K562 (cell line): ENCODE measurements around the gene NLK. TPM values are rescaled to one million over a fixed set of nuclear protein-coding genes. Genes with fewer than 3 reads are reported as not detected.

Source experiments
- ATAC-seq: fragments of 200-7000 bp; cut with Tn5 transposase; 3 replicates; pipeline ENCODE4 v1.9.1; 2020; ENCODE audit warnings: moderate library complexity
- BruUV-seq: library from RNA; stranded (reverse); fragments of 400-500 nt; replicated peaks from 2 replicates; lab custom pipeline; 2021; lab: Mats Ljungman, UMichigan
- CTCF ChIA-PET: fragments of 300-600 bp; formaldehyde crosslinking; extraction: SDS; loops from one replicate; lab custom pipeline; 2021; ENCODE audit warnings: low intra/inter-chr PET ratio; lab: Yijun Ruan, JAX
- POLR2A ChIA-PET: fragments of 300-600, 350-650 bp; sonication (Branson Sonifier 250); formaldehyde crosslinking; extraction: SDS; loops from one replicate; lab custom pipeline; 2021; ENCODE audit warnings: antibody characterized with exemption, inconsistent platforms; lab: Yijun Ruan, JAX
- DNase-seq, 4 experiments: peaks; one replicate each; pipeline versions ENCODE4 v3.0.0 to v3.0.0-alpha.2; 2011 to 2018; ENCODE audit warnings: low spot score in 3 of 4, mixed read lengths in 3 of 4; ENCODE audit errors: extremely low read depth in 1 of 4
- FAIRE-seq: peaks from 2 replicates; lab custom pipeline; 2011; peaks lifted over from hg19 to GRCh38; lab: Jason Lieb, UNC
- H2AFZ ChIP-seq: 2 replicates; pipeline ENCODE4 v1.6.0; 2011; ENCODE audit warnings: low read depth, low read length, control low read depth, inconsistent platforms
- H3K27ac ChIP-seq: fragments of 200-600 bp; 3 replicates; pipeline ENCODE4 v1.8.0; 2011; ENCODE audit warnings: low read depth, mild to moderate bottlenecking, control low read depth, inconsistent platforms, low read length, moderate library complexity, mixed read lengths; ENCODE audit errors: extremely low read depth
- H3K27me3 ChIP-seq, 2 experiments: fragments of 300-600 bp in 1 of 2; 2 replicates in 1 of 2; 3 replicates in 1 of 2; pipeline versions ENCODE4 v1.6.0 to v1.8.0; 2011; ENCODE audit warnings: inconsistent platforms in 2 of 2, low read length in 2 of 2, mild to moderate bottlenecking in 1 of 2, mixed read lengths in 1 of 2, moderate library complexity in 1 of 2; ENCODE audit not compliant: control insufficient read depth in 2 of 2, insufficient read depth in 2 of 2
- H3K36me3 ChIP-seq: fragments of 300-600 bp; 3 replicates; pipeline ENCODE4 v1.8.0; 2011; ENCODE audit warnings: mild to moderate bottlenecking, low read length, inconsistent platforms; ENCODE audit not compliant: control insufficient read depth, insufficient read depth
- H3K4me1 ChIP-seq, 2 experiments: fragments of 200-600 bp in 1 of 2; replicated peaks in 1 of 2; 2 replicates in 1 of 2; 3 replicates in 1 of 2; pipeline versions ENCODE4 v1.5.1 to v1.8.0; 2011; ENCODE audit warnings: inconsistent platforms in 2 of 2, low read length in 2 of 2, mild to moderate bottlenecking in 1 of 2, mixed read lengths in 1 of 2, moderate library complexity in 1 of 2; ENCODE audit not compliant: control insufficient read depth in 2 of 2, insufficient read depth in 2 of 2
- H3K4me2 ChIP-seq: 2 replicates; pipeline ENCODE4 v1.6.1; 2011; ENCODE audit warnings: low read length, control low read depth, inconsistent platforms, mixed read lengths; ENCODE audit not compliant: insufficient read depth
- H3K4me3 ChIP-seq: fragments of 200-600 bp; sonication (generic), shearing (Covaris generic); 2 replicates; pipeline ENCODE4 v1.5.1; 2016; ENCODE audit warnings: control low read depth, inconsistent platforms
- H3K79me2 ChIP-seq: fragments of 200-600 bp; 3 replicates; pipeline ENCODE4 v1.8.0; 2011; ENCODE audit warnings: low read length, inconsistent platforms; ENCODE audit not compliant: control insufficient read depth, insufficient read depth
- H3K9ac ChIP-seq, 2 experiments: 2 replicates each; pipeline versions ENCODE4 v1.6.0 to v1.6.1; 2011; ENCODE audit warnings: low read depth in 2 of 2, low read length in 2 of 2, control low read depth in 1 of 2, inconsistent platforms in 1 of 2, mild to moderate bottlenecking in 1 of 2, mixed read lengths in 1 of 2; ENCODE audit not compliant: insufficient read depth in 1 of 2
- H3K9me1 ChIP-seq: one replicate; pipeline ENCODE4 v1.6.0; 2011; ENCODE audit warnings: inconsistent platforms, mild to moderate bottlenecking, low read length, moderate library complexity; ENCODE audit not compliant: control insufficient read depth, insufficient read depth
- H3K9me3 ChIP-seq: replicated peaks from 2 replicates; pipeline ENCODE4 v1.5.1; 2011; ENCODE audit warnings: low read depth, low read length, inconsistent platforms; ENCODE audit not compliant: control insufficient read depth, insufficient read depth
- H4K20me1 ChIP-seq: replicated peaks from 2 replicates; pipeline ENCODE4 v1.6.1; 2011; ENCODE audit warnings: low read length, inconsistent platforms, mixed read lengths; ENCODE audit not compliant: control insufficient read depth, insufficient read depth
- C11orf30 ChIP-seq: fragments of 450-650 bp; IDR thresholded peaks from 2 replicates; pipeline ENCODE4 v1.6.1; 2016; ENCODE audit warnings: low read depth, mild to moderate bottlenecking
- DEAF1 ChIP-seq: fragments of 450-650 bp; formaldehyde crosslinking; IDR thresholded peaks from 2 replicates; pipeline ENCODE4 v1.4.0; 2020; ENCODE audit warnings: mild to moderate bottlenecking, moderate library complexity
- GABPB2 ChIP-seq: fragments of 250-450 bp; sonication (Bioruptor Pico); conservative IDR thresholded peaks from 2 replicates; pipeline ENCODE4 v1.5.1; 2021; ENCODE audit warnings: mild to moderate bottlenecking
- MAFF ChIP-seq: IDR thresholded peaks from 2 replicates; pipeline ENCODE4 v1.6.1; 2012; ENCODE audit warnings: low read length, improper control_type of control experiment
- MAFG ChIP-seq: fragments of 450-650 bp; conservative IDR thresholded peaks from 2 replicates; pipeline ENCODE4 v1.6.1; 2016; ENCODE audit warnings: missing genetic modification characterization, missing compliant biosample characterization
- MAFK ChIP-seq: IDR thresholded peaks from 2 replicates; pipeline ENCODE4 v1.6.1; 2011; ENCODE audit warnings: low read length, improper control_type of control experiment
- MCM2 ChIP-seq: fragments of 450-650 bp; IDR thresholded peaks from 2 replicates; pipeline ENCODE4 v1.6.1; 2017; ENCODE audit warnings: low read depth, mild to moderate bottlenecking
- POU5F1 ChIP-seq: fragments of 150-350 bp; IDR thresholded peaks from 2 replicates; pipeline ENCODE4 v1.6.1; 2014; ENCODE audit warnings: borderline replicate concordance, low read length, low read depth, mild to moderate bottlenecking; ENCODE audit not compliant: partially characterized antibody
- SAP30 ChIP-seq: fragments of 200-600 bp; sonication (generic); IDR thresholded peaks from 2 replicates; pipeline ENCODE4 v1.6.1; 2012; ENCODE audit warnings: borderline replicate concordance, low read depth, mild to moderate bottlenecking, moderate library complexity, low read length, control low read depth, inconsistent platforms; ENCODE audit not compliant: insufficient read depth, poor library complexity, severe bottlenecking
- SOX6 ChIP-seq: fragments of 450-650 bp; IDR thresholded peaks from 2 replicates; pipeline ENCODE4 v1.6.1; 2014; ENCODE audit warnings: mild to moderate bottlenecking
- SREBF1 ChIP-seq: fragments of 150-350 bp; IDR thresholded peaks from 2 replicates; pipeline ENCODE4 v1.6.1; 2014; ENCODE audit warnings: antibody characterized with exemption, low read depth, low read length, borderline replicate concordance
- SRSF1 ChIP-seq: fragments of 200-400 bp; formaldehyde crosslinking; IDR thresholded peaks from 2 replicates; pipeline ENCODE4 v1.6.1; 2017; ENCODE audit warnings: mild to moderate bottlenecking, low read depth, low read length, moderate library complexity
- TAL1 ChIP-seq: fragments of 450-650 bp; IDR thresholded peaks from 2 replicates; pipeline ENCODE4 v1.6.1; 2016; ENCODE audit warnings: mild to moderate bottlenecking
- ZNF316 ChIP-seq: fragments of 450-650 bp; IDR thresholded peaks from 2 replicates; pipeline ENCODE4 v1.6.1; 2016
- ZNF324 ChIP-seq: fragments of 250-450 bp; sonication (Bioruptor Pico); IDR thresholded peaks from 2 replicates; pipeline ENCODE4 v1.4.0; 2020; ENCODE audit warnings: mild to moderate bottlenecking
- ZNF551 ChIP-seq: fragments of 250-450 bp; sonication (Bioruptor Pico); IDR thresholded peaks from 2 replicates; pipeline ENCODE4 v1.5.0; 2021; ENCODE audit warnings: mild to moderate bottlenecking, moderate library complexity
- ZNF77 ChIP-seq: fragments of 250-450 bp; sonication (Bioruptor Pico); IDR thresholded peaks from 2 replicates; pipeline ENCODE4 v1.5.0; 2020
- WGBS: fragments of 100-300 bp; shearing (Covaris generic); methylation state at CpG from one replicate; pipeline ENCODE4 v1.1.6; 2016; ENCODE audit warnings: low coverage, mixed read lengths; ENCODE audit not compliant: insufficient coverage; ENCODE audit errors: missing lambda C conversion rate; 5-methylcytosine and 5-hydroxymethylcytosine counted together
- in situ Hi-C: fragments of 300-500 bp; cut with MboI; formaldehyde crosslinking; loops from 4 replicates; pipeline ENCODE4 v1.15.0; 2018; ENCODE audit warnings: inconsistent platforms, mixed read lengths
- intact Hi-C: fragments of 100-400 bp; cut with micrococcal nuclease; formaldehyde crosslinking; loops from 2 replicates; pipeline ENCODE4 v1.14.2; 2022
- polyA plus RNA-seq, 8 experiments: library from polyadenylated mRNA; depleted of rRNA in 4 of 8; stranded (reverse) in 5 of 8; unstranded in 3 of 8; fragments of >200 nt; fragmentation: Nextera tagmentation in 2 of 8; fragmentation: Illumina TruSeq in 1 of 8; extraction: Ambion mirVana in 2 of 8; extraction: Trizol in 1 of 8; gene quantifications; 2 replicates each; pipeline versions ENCODE4 v1.2.1 to v1.2.3, GENCODE V29; 2011 to 2014; ENCODE audit warnings: inconsistent platforms in 1 of 8, missing spikeins in 1 of 8
- total RNA-seq, 7 experiments: library from RNA; depleted of rRNA in 6 of 7; stranded (reverse); fragments of >200 nt in 6 of 7; fragmentation: Illumina TruSeq in 2 of 7; extraction: Trizol in 2 of 7; gene quantifications; 2 replicates each; pipeline versions ENCODE4 v1.2.1 to v1.2.3, GENCODE V29; 2011 to 2021; ENCODE audit warnings: low replicate concordance in 1 of 7

The NLK gene
- total and polyA plus RNA-seq, 9 of the 15 experiments (the other 6 are each of a cell fraction or from before 2014, with no cell fraction given) = 10.9 to 59.6 (median 26.7) TPM

GRCh38 chr17:28087743-28088142 lies 45.3 kb downstream of the NLK start (continued):
- TF ChIP-seq SAP30 (no peak), SRSF1 (no peak), ZNF551 (CRISPR knock-in tag) (no peak), TAL1 (no peak), SOX6 (no peak), DEAF1 (CRISPR knock-in tag) (no peak), ZNF324 (CRISPR knock-in tag) (no peak), MCM2 (no peak), GABPB2 (no peak), POU5F1 (no peak), ZNF77 (no peak)

- no peak overlapping the region for H3K27ac ChIP-seq
- no TSS peak for BruUV-seq
- peak; percentile 30; the same call in 1 of the 2 replicates for TF ChIP-seq MAFK
- peak; percentile 46; the same call in 1 of the 2 replicates for TF ChIP-seq MAFF
- TF ChIP-seq ZNF316 = peak; percentile 90
- TF ChIP-seq MAFG = peak; percentile 42; the same call in 1 of the 2 replicates
- TF ChIP-seq SAP30 = no peak
- TF ChIP-seq C11orf30 = peak; percentile 80
- no peak for TF ChIP-seq SREBF1
- no peaks in the 10 kb centered on the region for H4K20me1 ChIP-seq
- ChIA-PET POLR2A (interaction anchor here (0.7 kb wide), 1 partner anchor 15 kb away, joined by 3 read pairs; no protein-coding TSS in a partner anchor), CTCF (no interaction called here)
- H3K9ac ChIP-seq = no peak overlapping the region
- no peak for FAIRE-seq
- ATAC-seq = no peak
- no peak for DNase-seq
- in situ Hi-C loops (no loop called here), intact Hi-C loops (no loop called here)
- H3K36me3 ChIP-seq = no peaks in the 10 kb centered on the region
- H3K79me2 ChIP-seq = peaks cover 81% of the 10 kb centered on the region
- H3K4me2 ChIP-seq = no peak overlapping the region
- H3K9me1 ChIP-seq = no peaks in the 10 kb centered on the region
- H3K4me1 ChIP-seq = peaks cover 0 to 6% of the 10 kb centered on the region in 2 experiments; a peak in 2 of 5 replicates
- H3K9me3 ChIP-seq = no peaks in the 10 kb centered on the region
- 88% methylated on average over 4 of the region's 4 CpGs for WGBS
- no peaks in the 10 kb centered on the region for H3K27me3 ChIP-seq
- no peak overlapping the region for H3K4me3 ChIP-seq
- H2AFZ ChIP-seq = no peak overlapping the region
Observed at GRCh38 chr17:28090551-28090950, 48.1 kb downstream of the NLK start.
